Activated B cell treated with CpG ODN at 0.5 μM for 24 hours (primary cell): ENCODE results near the gene ABLIM2. TPM values are rescaled to one million over a fixed set of nuclear protein-coding genes. Genes with fewer than 3 reads are reported as not detected.

ENCODE experiments used
- ATAC-seq: fragments of 200-7000 bp; cut with Tn5 transposase; one replicate; pipeline ENCODE4 v1.10.0; 2021; ENCODE audit warnings: low read depth, mild to moderate bottlenecking, moderate library complexity
- CTCF ChIA-PET: fragments of 350-600 bp; sonication (Branson Sonifier 250); formaldehyde crosslinking; loops from one replicate; lab custom pipeline; 2021; ENCODE audit warnings: antibody characterized with exemption; lab: Charles Lee
- POLR2A ChIA-PET: fragments of 350-600 bp; sonication (Branson Sonifier 250); formaldehyde crosslinking; loops from one replicate; lab custom pipeline; 2021; ENCODE audit warnings: antibody characterized with exemption; lab: Charles Lee
- DNase-seq: peaks from one replicate; pipeline ENCODE4 v3.0.0; 2022
- H3K27ac Mint-ChIP-seq: one replicate; pipeline ENCODE4 v1.8.0; 2020; ENCODE audit warnings: mixed read lengths
- H3K27me3 Mint-ChIP-seq: one replicate; pipeline ENCODE4 v1.8.0; 2021; ENCODE audit warnings: mixed read lengths
- H3K36me3 Mint-ChIP-seq: one replicate; pipeline ENCODE4 v1.8.0; 2021; ENCODE audit warnings: low read depth, mixed read lengths
- H3K4me1 Mint-ChIP-seq: one replicate; pipeline ENCODE4 v1.8.0; 2021; ENCODE audit warnings: mixed read lengths
- H3K4me3 Mint-ChIP-seq: one replicate; pipeline ENCODE4 v1.8.0; 2020; ENCODE audit warnings: mild to moderate bottlenecking, mixed read lengths
- H3K9me3 Mint-ChIP-seq: one replicate; pipeline ENCODE4 v1.8.0; 2020; ENCODE audit warnings: mixed read lengths
- intact Hi-C: fragments of 100-400 bp; cut with micrococcal nuclease; formaldehyde crosslinking; loops from one replicate; pipeline ENCODE4 v1.15.1; 2024
- total RNA-seq: library from RNA; stranded (reverse); gene quantifications from 2 replicates; pipeline ENCODE4 v1.2.3, GENCODE V29; 2022
- TF ChIP-seq, protein P1 (sequence below): fragments of 200-600 bp; IDR thresholded peaks from one replicate; pipeline ENCODE4 v1.8.0; 2022; ENCODE audit warnings: antibody characterized with exemption, mild to moderate bottlenecking

ABLIM2 gene
- total RNA-seq, 1 donor from 2014 or later, result 5.2 TPM

DNA sequence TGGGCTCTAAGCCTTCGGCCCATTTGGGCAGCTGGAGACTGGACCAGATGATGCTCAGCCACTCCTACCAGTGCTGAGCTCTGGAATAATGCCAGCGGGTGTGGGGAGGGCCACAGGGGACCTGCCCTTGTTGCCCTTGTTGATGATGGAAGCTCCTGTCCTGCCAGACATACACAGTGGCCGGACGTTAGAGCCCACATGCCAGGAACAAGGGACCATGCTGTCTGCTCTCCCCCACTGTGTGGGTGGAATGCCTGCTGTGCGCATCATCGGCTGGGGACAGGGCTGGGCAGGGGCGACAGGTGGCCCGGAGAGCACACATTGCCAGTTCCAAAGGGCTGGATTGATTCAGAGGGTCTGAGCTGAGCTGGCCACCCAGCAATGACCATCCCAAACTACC, 2.0 kb downstream of the ABLIM2 start:
- ATAC-seq (no peak), DNase-seq (no peak)
- POLR2A ChIA-PET, result interaction anchor here (1.0 kb wide), 1 partner anchor 42 kb away, joined by 5 read pairs; the partner anchor contains the start of gene SH3TC1
- TF ChIP-seq, protein P1, sequence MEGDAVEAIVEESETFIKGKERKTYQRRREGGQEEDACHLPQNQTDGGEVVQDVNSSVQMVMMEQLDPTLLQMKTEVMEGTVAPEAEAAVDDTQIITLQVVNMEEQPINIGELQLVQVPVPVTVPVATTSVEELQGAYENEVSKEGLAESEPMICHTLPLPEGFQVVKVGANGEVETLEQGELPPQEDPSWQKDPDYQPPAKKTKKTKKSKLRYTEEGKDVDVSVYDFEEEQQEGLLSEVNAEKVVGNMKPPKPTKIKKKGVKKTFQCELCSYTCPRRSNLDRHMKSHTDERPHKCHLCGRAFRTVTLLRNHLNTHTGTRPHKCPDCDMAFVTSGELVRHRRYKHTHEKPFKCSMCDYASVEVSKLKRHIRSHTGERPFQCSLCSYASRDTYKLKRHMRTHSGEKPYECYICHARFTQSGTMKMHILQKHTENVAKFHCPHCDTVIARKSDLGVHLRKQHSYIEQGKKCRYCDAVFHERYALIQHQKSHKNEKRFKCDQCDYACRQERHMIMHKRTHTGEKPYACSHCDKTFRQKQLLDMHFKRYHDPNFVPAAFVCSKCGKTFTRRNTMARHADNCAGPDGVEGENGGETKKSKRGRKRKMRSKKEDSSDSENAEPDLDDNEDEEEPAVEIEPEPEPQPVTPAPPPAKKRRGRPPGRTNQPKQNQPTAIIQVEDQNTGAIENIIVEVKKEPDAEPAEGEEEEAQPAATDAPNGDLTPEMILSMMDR, result no peak
- Mint-ChIP-seq H3K36me3 (peaks cover 3% of the 10 kb centered on the region), H3K27ac (no peak overlapping the region), H3K4me1 (peaks cover 29% of the 10 kb centered on the region), H3K27me3 (peaks cover 8% of the 10 kb centered on the region), H3K4me3 (peak overlapping the region; percentile 15), H3K9me3 (no peaks in the 10 kb centered on the region)
- CTCF ChIA-PET, result no interaction called here
- intact Hi-C loops, result no loop called here

DNA sequence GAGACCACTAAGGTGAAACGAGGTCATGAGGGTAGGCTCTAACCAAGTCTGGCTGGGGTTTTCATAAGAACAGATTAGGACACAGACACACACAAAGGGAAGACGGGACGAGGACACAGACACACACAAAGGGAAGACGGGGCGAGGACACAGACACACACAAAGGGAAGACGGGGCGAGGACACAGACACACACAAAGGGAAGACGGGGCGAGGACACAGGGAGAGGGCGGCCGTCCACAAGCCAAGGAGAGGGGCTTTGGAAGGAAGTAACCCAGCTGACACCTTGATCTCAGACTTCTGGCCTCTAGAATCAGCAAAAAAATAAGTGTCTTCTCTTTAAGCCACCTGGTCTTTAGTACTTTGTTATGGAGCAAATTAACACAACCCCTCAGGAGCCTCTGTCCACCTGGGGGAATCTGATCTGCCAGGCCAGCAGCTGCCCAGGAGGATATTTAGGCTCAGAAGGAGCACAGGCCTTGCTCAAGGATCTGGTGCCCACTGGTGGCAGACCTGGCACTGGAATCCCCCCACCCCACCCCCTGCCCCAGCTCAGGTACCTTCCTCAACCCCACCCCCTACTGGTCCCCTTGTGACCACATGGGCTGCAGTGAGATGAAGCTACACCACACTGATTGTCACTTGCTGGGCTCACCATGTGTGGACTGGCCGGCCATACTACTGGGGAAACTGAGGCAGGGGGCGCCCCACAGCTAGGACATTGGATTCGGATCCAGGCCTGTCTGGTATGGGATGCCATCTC, 2.8 kb downstream of the ABLIM2 start:
- POLR2A ChIA-PET, result interaction anchor here (0.7 to 1.0 kb wide), 2 partner anchors 43 to 46 kb away, joined by 4 to 5 read pairs; partner anchors contain the start of gene SH3TC1
- Mint-ChIP-seq H3K27me3 (peaks cover 8% of the 10 kb centered on the region), H3K4me3 (no peak overlapping the region), H3K4me1 (peaks cover 23% of the 10 kb centered on the region), H3K9me3 (no peaks in the 10 kb centered on the region), H3K36me3 (peaks cover 3% of the 10 kb centered on the region), H3K27ac (no peak overlapping the region)
- CTCF ChIA-PET, result no interaction called here
- no peak for ATAC-seq
- intact Hi-C loops, result no loop called here
- no peak for DNase-seq
- TF ChIP-seq, protein P1, result no peak

DNA sequence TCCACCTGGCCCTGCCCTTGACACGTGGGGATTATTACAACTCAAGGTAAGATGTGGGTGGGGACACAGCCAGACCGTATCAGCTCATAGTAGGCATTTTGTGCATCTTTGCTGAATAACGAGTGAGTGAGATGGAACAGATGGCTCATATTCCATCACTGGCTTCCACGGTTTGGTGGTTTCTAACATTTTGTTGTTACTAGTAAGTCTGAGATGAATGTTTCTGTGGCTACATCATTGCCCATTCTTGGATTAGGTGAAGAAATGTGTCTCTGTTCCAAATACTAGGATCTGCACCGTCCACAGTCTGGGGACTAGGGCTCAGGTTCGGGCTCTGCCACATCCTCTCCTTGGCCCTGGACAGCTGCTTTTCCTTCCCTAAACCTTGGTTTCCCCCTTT, 3.6 kb downstream of the ABLIM2 start:
- peaks cover 3% of the 10 kb centered on the region for H3K36me3 Mint-ChIP-seq
- ChIA-PET POLR2A (no interaction called here), CTCF (no interaction called here)
- TF ChIP-seq, protein P1, result no peak
- DNase-seq (no peak), ATAC-seq (no peak)
- H3K27ac Mint-ChIP-seq, result no peak overlapping the region
- no peak overlapping the region for H3K4me3 Mint-ChIP-seq
- intact Hi-C loops, result no loop called here
- H3K9me3 Mint-ChIP-seq, result no peaks in the 10 kb centered on the region
- peaks cover 17% of the 10 kb centered on the region for H3K4me1 Mint-ChIP-seq
- H3K27me3 Mint-ChIP-seq, result peaks cover 8% of the 10 kb centered on the region

DNA sequence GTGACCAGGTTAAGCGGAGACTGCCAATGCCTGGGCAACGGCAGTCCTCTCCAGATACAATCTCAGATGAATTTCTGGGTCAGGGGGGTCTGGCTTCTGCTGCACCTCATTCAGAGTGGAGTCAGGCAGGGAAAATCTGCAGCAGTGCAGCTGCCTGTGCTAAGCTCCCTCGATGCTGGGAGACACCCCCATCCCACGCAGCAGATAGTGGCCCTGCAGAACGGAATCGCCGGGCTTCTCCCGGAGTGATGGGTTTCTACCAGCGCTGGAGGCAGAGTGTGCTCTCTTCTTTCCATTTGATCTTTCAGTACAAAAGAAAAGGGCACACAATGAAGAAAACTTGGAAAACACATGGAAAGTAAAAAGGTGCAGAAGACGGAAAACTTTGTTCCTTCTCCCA, 5.2 kb downstream of the ABLIM2 start:
- Mint-ChIP-seq H3K4me3 (no peak overlapping the region), H3K9me3 (no peaks in the 10 kb centered on the region), H3K27me3 (peaks cover 8% of the 10 kb centered on the region), H3K36me3 (no peaks in the 10 kb centered on the region), H3K4me1 (peaks cover 6% of the 10 kb centered on the region), H3K27ac (no peak overlapping the region)
- no peak for ATAC-seq
- DNase-seq, result no peak
- CTCF ChIA-PET, result no interaction called here
- POLR2A ChIA-PET, result interaction anchor here (0.6 kb wide), 1 partner anchor 1482 kb away, joined by 3 read pairs; no protein-coding TSS in a partner anchor
- intact Hi-C loops, result no loop called here
- TF ChIP-seq, protein P1, result no peak

DNA sequence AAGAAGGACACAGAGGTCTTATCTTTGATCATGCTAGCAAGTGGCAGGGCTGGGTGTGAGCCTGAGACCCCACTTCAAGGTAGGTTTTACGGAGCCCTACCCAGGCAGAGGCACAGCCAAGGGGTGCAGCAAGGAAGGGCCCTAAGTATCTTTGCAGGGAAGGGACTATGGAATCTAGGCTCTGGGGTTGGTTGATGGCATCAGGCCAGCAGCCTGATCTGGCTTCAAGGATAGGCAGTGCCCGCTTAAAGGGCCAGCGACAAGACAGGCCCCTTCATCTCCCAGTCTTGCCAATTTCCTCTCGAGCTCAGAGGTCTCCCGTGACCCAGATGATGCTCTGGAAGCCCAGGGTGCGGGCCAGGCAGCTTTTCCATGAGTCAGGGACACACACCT, 5.8 kb downstream of the ABLIM2 start:
- H3K27me3 Mint-ChIP-seq, result peaks cover 8% of the 10 kb centered on the region
- ChIA-PET CTCF (no interaction called here), POLR2A (no interaction called here)
- intact Hi-C loops, result no loop called here
- H3K4me3 Mint-ChIP-seq, result no peak overlapping the region
- H3K9me3 Mint-ChIP-seq, result no peaks in the 10 kb centered on the region
- no peaks in the 10 kb centered on the region for H3K36me3 Mint-ChIP-seq
- TF ChIP-seq, protein P1, result no peak
- H3K27ac Mint-ChIP-seq, result peak overlapping the region; percentile 12
- H3K4me1 Mint-ChIP-seq, result peaks cover 6% of the 10 kb centered on the region
- DNase-seq (no peak), ATAC-seq (no peak)
